Stomach (tissue), 4 donors: ENCODE measurements around the gene FGF22.
"Not testable (repeated sequence)": the region's sequence is repeated elsewhere in the genome, so short reads cannot be mapped to it uniquely, and the experiment has no call there.

Experiments used
- POLR2A ChIP-seq, 4 donors: fragments of 450-650 bp; IDR thresholded peaks; one replicate each; pipeline ENCODE4 v1.6.1; 2016; ENCODE audit warnings: antibody characterized with exemption in 4 of 4, control low read depth in 2 of 4, mild to moderate bottlenecking in 1 of 4, moderate library complexity in 1 of 4
- POLR2AphosphoS5 ChIP-seq, 3 donors: sonication (generic); formaldehyde crosslinking; IDR thresholded peaks; one replicate each; pipeline ENCODE4 v1.6.1; 2016; ENCODE audit warnings: antibody characterized with exemption in 3 of 3
- TF ChIP-seq, protein P1 (sequence below), 7 experiments: fragments of 450-650 bp in 4 of 7; fragments of 200-600 bp in 3 of 7; sonication (generic) in 3 of 7; IDR thresholded peaks; one replicate each; pipeline ENCODE4 v1.5.1; 2016 to 2019; ENCODE audit warnings: antibody characterized with exemption in 7 of 7, control low read depth in 2 of 7, mild to moderate bottlenecking in 1 of 7

DNA sequence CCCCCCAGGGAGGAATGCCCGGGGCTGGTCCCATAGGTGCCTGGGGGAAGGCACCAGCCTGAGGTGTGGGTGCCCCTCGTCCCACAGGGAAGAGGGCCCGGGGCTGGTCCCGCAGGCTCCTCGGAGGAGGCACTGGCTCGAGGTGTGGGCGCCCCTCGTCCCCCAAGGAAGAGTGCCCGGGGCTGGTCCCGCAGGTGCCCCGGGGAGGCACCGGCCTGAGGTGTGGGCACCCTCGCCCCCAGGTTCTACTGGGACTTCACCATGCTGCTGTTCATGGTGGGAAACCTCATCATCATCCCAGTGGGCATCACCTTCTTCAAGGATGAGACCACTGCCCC is 36.4 kb upstream of the FGF22 start:
- TF ChIP-seq, protein P1, sequence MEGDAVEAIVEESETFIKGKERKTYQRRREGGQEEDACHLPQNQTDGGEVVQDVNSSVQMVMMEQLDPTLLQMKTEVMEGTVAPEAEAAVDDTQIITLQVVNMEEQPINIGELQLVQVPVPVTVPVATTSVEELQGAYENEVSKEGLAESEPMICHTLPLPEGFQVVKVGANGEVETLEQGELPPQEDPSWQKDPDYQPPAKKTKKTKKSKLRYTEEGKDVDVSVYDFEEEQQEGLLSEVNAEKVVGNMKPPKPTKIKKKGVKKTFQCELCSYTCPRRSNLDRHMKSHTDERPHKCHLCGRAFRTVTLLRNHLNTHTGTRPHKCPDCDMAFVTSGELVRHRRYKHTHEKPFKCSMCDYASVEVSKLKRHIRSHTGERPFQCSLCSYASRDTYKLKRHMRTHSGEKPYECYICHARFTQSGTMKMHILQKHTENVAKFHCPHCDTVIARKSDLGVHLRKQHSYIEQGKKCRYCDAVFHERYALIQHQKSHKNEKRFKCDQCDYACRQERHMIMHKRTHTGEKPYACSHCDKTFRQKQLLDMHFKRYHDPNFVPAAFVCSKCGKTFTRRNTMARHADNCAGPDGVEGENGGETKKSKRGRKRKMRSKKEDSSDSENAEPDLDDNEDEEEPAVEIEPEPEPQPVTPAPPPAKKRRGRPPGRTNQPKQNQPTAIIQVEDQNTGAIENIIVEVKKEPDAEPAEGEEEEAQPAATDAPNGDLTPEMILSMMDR (IDR thresholded peaks at IDR 0.05): not testable (repeated sequence)
- not testable (repeated sequence) for TF ChIP-seq POLR2A, POLR2AphosphoS5 (IDR thresholded peaks at IDR 0.05)
